Lower leg skin (tissue), 3 donors: ENCODE data around the gene NEAT1.

Experiments used
- POLR2A ChIP-seq, 2 donors: fragments of 450-650 bp; IDR thresholded peaks; one replicate each; pipeline ENCODE4 v1.6.1; 2016 to 2017; ENCODE audit warnings: antibody characterized with exemption in 2 of 2, mild to moderate bottlenecking in 1 of 2, moderate library complexity in 1 of 2
- TF ChIP-seq, protein P1 (sequence below), 3 donors: fragments of 450-650 bp; IDR thresholded peaks; one replicate each; pipeline ENCODE4 v1.5.1; 2016; ENCODE audit warnings: antibody characterized with exemption in 3 of 3, mild to moderate bottlenecking in 3 of 3, moderate library complexity in 2 of 3

DNA sequence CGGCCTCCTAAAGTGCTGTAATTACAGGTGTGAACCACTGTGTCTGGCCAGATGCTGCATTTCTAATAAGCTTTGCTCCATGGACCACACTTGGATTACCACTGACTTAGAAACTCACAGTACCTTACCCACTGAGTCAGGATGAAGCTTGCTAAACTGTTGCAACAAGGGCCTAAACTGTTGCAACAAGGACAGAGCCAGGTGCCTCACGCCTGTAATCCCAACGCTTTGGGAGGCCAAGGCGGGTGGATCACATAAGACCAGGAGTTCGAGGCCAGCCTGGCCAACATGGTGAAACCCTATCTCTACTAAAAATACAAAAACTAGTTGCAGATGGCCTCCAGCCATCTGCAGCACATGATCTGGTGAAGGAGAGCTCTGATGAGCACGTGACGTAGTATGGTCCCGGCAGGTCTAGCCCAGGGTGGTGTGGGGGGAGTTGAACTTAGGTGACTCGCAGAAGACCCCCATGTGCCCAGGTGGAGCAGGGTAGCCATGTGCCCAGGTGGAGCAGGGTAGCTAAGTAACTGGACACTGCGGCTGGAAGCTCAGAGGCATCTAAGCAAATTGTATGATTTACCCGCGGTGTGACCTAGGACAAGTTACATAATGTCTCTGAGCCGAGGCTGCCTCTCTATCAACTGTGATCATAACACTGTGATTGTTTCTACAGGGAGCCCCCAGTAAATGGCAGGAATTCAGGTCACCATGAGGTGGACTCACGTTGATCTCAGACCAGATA is 48.6 kb upstream of the NEAT1 start:
- TF ChIP-seq, protein P1, sequence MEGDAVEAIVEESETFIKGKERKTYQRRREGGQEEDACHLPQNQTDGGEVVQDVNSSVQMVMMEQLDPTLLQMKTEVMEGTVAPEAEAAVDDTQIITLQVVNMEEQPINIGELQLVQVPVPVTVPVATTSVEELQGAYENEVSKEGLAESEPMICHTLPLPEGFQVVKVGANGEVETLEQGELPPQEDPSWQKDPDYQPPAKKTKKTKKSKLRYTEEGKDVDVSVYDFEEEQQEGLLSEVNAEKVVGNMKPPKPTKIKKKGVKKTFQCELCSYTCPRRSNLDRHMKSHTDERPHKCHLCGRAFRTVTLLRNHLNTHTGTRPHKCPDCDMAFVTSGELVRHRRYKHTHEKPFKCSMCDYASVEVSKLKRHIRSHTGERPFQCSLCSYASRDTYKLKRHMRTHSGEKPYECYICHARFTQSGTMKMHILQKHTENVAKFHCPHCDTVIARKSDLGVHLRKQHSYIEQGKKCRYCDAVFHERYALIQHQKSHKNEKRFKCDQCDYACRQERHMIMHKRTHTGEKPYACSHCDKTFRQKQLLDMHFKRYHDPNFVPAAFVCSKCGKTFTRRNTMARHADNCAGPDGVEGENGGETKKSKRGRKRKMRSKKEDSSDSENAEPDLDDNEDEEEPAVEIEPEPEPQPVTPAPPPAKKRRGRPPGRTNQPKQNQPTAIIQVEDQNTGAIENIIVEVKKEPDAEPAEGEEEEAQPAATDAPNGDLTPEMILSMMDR (IDR thresholded peaks at IDR 0.05): no peak
- TF ChIP-seq POLR2A (IDR thresholded peaks at IDR 0.05): no peak
